GM12878 (cell line): ENCODE results near the gene ZNF668. TPM values are rescaled to one million over a fixed set of nuclear protein-coding genes. Genes with fewer than 3 reads are reported as not detected.

Experiments
- BACH1 ChIP-seq: fragments of 450-650 bp; IDR thresholded peaks from 2 replicates; pipeline ENCODE4 v1.6.1; 2017; ENCODE audit warnings: mild to moderate bottlenecking, borderline replicate concordance
- CHD1 ChIP-seq: IDR thresholded peaks from 2 replicates; pipeline ENCODE4 v1.6.1; 2012; ENCODE audit warnings: low read depth, low read length, improper control_type of control experiment
- CHD2 ChIP-seq: IDR thresholded peaks from 2 replicates; pipeline ENCODE4 v1.6.1; 2011; ENCODE audit warnings: low read depth, low read length, improper control_type of control experiment, borderline replicate concordance
- CTCF ChIP-seq, 3 experiments: IDR thresholded peaks in 2 of 3; conservative IDR thresholded peaks in 1 of 3; 2 replicates each; pipeline ENCODE4 v1.5.1; 2011; ENCODE audit warnings: low read depth in 3 of 3, low read length in 3 of 3, mild to moderate bottlenecking in 3 of 3, control low read depth in 2 of 3, moderate library complexity in 2 of 3, inconsistent platforms in 1 of 3, mixed read lengths in 1 of 3; ENCODE audit not compliant: control insufficient read depth in 2 of 3, insufficient read depth in 1 of 3; ENCODE audit errors: extremely low read depth in 1 of 3
- ESRRA ChIP-seq: IDR thresholded peaks from 2 replicates; pipeline ENCODE4 v1.6.1; 2012; ENCODE audit warnings: mild to moderate bottlenecking, low read length, improper control_type of control experiment
- GATAD2B ChIP-seq: fragments of 450-650 bp; conservative IDR thresholded peaks from 2 replicates; pipeline ENCODE4 v1.6.1; 2017; ENCODE audit warnings: low read depth, mild to moderate bottlenecking, moderate library complexity
- HCFC1 ChIP-seq: fragments of 150-350 bp; IDR thresholded peaks from 2 replicates; pipeline ENCODE4 v1.6.1; 2014; ENCODE audit warnings: low read length
- HDGF ChIP-seq: fragments of 450-650 bp; IDR thresholded peaks from 2 replicates; pipeline ENCODE4 v1.6.1; 2016; ENCODE audit warnings: antibody characterized with exemption
- IKZF2 ChIP-seq, 2 experiments: fragments of 450-650 bp; IDR thresholded peaks; 2 replicates each; pipeline ENCODE4 v1.6.1; 2017; ENCODE audit warnings: mild to moderate bottlenecking in 2 of 2, moderate library complexity in 2 of 2
- IRF5 ChIP-seq: fragments of 450-650 bp; IDR thresholded peaks from 2 replicates; pipeline ENCODE4 v1.6.1; 2017; ENCODE audit warnings: borderline replicate concordance
- JUNB ChIP-seq: IDR thresholded peaks from 2 replicates; pipeline ENCODE4 v1.6.1; 2016; ENCODE audit warnings: antibody characterized with exemption, mild to moderate bottlenecking
- KAT2A ChIP-seq: conservative IDR thresholded peaks from 2 replicates; pipeline ENCODE4 v1.6.1; 2011; ENCODE audit warnings: low read depth, low read length; ENCODE audit not compliant: control insufficient read depth
- MAX ChIP-seq: IDR thresholded peaks from 2 replicates; pipeline ENCODE4 v1.6.1; 2012; ENCODE audit warnings: low read depth, low read length, improper control_type of control experiment
- MXI1 ChIP-seq: fragments of 150-350 bp; IDR thresholded peaks from 2 replicates; pipeline ENCODE4 v1.6.1; 2011; ENCODE audit warnings: low read depth, mild to moderate bottlenecking, inconsistent platforms, low read length, improper control_type of control experiment
- NR2C2 ChIP-seq: IDR thresholded peaks from 2 replicates; pipeline ENCODE4 v1.6.1; 2011; ENCODE audit warnings: borderline replicate concordance, low read depth; ENCODE audit not compliant: control insufficient read depth, insufficient read length
- PAX5 ChIP-seq: IDR thresholded peaks from 2 replicates; pipeline ENCODE4 v1.6.1; 2011; ENCODE audit warnings: low read depth, low read length, borderline replicate concordance
- PBX3 ChIP-seq: IDR thresholded peaks from 2 replicates; pipeline ENCODE4 v1.6.1; 2011; ENCODE audit warnings: mild to moderate bottlenecking, low read depth, low read length, moderate library complexity; ENCODE audit not compliant: insufficient replicate concordance
- POLR2A ChIP-seq: IDR thresholded peaks from 2 replicates; pipeline ENCODE4 v1.6.1; 2011; ENCODE audit warnings: low read depth, mild to moderate bottlenecking, low read length
- RBBP5 ChIP-seq: fragments of 200-600 bp; sonication (generic); conservative IDR thresholded peaks from 2 replicates; pipeline ENCODE4 v1.6.1; 2016
- RELA ChIP-seq: fragments of 450-650 bp; IDR thresholded peaks from 2 replicates; pipeline ENCODE4 v1.8.0; 2014; ENCODE audit warnings: borderline replicate concordance; ENCODE audit not compliant: partially characterized antibody
- SIN3A ChIP-seq: IDR thresholded peaks from 2 replicates; pipeline ENCODE4 v1.6.1; 2012; ENCODE audit warnings: low read depth, low read length, improper control_type of control experiment
- SP1 ChIP-seq: IDR thresholded peaks from one replicate; pipeline ENCODE4 v1.6.1; 2011; ENCODE audit warnings: low read depth, low read length
- SREBF2 ChIP-seq: IDR thresholded peaks from 2 replicates; pipeline ENCODE4 v1.6.1; 2012; ENCODE audit warnings: mild to moderate bottlenecking, low read length
- SRF ChIP-seq, 2 experiments: IDR thresholded peaks; 2 replicates each; pipeline ENCODE4 v1.6.1; 2011; ENCODE audit warnings: low read depth in 2 of 2, low read length in 2 of 2, mild to moderate bottlenecking in 1 of 2, moderate library complexity in 1 of 2
- TARDBP ChIP-seq: IDR thresholded peaks from 2 replicates; pipeline ENCODE4 v1.6.1; 2016; ENCODE audit warnings: borderline replicate concordance
- TCF3 ChIP-seq: IDR thresholded peaks from 2 replicates; pipeline ENCODE4 v1.6.1; 2012; ENCODE audit warnings: low read depth, mild to moderate bottlenecking, low read length, borderline replicate concordance; ENCODE audit not compliant: insufficient read depth
- ZNF622 ChIP-seq: fragments of 450-650 bp; IDR thresholded peaks from 2 replicates; pipeline ENCODE4 v1.6.1; 2017; ENCODE audit warnings: mild to moderate bottlenecking, inconsistent platforms
- polyA plus RNA-seq, 11 experiments: library from polyadenylated mRNA; depleted of rRNA in 4 of 11; unstranded in 6 of 11; stranded (reverse) in 5 of 11; fragments of >200 nt; fragmentation: Nextera tagmentation in 4 of 11; fragmentation: Illumina TruSeq in 1 of 11; extraction: Ambion mirVana in 4 of 11; extraction: Trizol in 1 of 11; gene quantifications; 1 replicate in 1 of 11; 2 replicates in 10 of 11; pipeline versions ENCODE4 v1.2.1 to v1.2.3, GENCODE V29; 2011 to 2016; ENCODE audit warnings: inconsistent platforms in 2 of 11, missing spikeins in 2 of 11, low read depth in 1 of 11
- total RNA-seq, 4 experiments: library from RNA; depleted of rRNA in 3 of 4; stranded (reverse); fragments of >200 nt in 3 of 4; fragmentation: Illumina TruSeq in 1 of 4; extraction: Trizol in 1 of 4; gene quantifications; 2 replicates each; pipeline versions ENCODE4 v1.2.1 to v1.2.3, GENCODE V29; 2013 to 2021

Gene ZNF668
- total and polyA plus RNA-seq, 10 of the 15 experiments (the other 5 are each of a cell fraction or from before 2014, with no cell fraction given) = 0.05 to 20.7 (median 10.0) TPM; not detected in 1

GRCh38 chr16:31094424-31095120, 20.5 kb upstream of the ZNF668 start, which contains the start of gene VKORC1 (continued):
- no peak for TF ChIP-seq CTCF (IDR thresholded peaks at IDR 0.05 in 2 of 3, conservative IDR thresholded peaks at IDR 0.05 in 1 of 3; ENCODE audit: control insufficient read depth in 2 of 3, extremely low read depth in 1 of 3, insufficient read depth in 1 of 3, low read depth in 3 of 3, low read length in 3 of 3)
- peak; percentile 69; the same call in 1 of the 2 replicates for TF ChIP-seq SIN3A
- TF ChIP-seq SRF (IDR thresholded peaks at IDR 0.05; ENCODE audit: low read depth in 2 of 2, low read length in 2 of 2) = peak in 1 of 2 experiments; percentile 5; a peak in 1 of 4 replicates
- TF ChIP-seq JUNB = no peak
- peak; percentile 18; the same call in 1 of the 2 replicates for TF ChIP-seq IRF5
- peak; percentile 61; the same call in 1 of the 2 replicates for TF ChIP-seq HDGF
- TF ChIP-seq IKZF2 (IDR thresholded peaks at IDR 0.05) = peak; percentile 82
- TF ChIP-seq ZNF622 = no peak
- no peak for TF ChIP-seq CHD1
- no peak for TF ChIP-seq RBBP5
- TF ChIP-seq GATAD2B = peak; percentile 79
- peak; percentile 89 for TF ChIP-seq HCFC1
- TF ChIP-seq TCF3 = 0 out of 2 replicates have a peak, but pooled peaks have one; percentile 8
- peak; percentile 56 for TF ChIP-seq BACH1
- 0 out of 2 replicates have a peak, but pooled peaks have one; percentile 15 for TF ChIP-seq ESRRA
- TF ChIP-seq TARDBP = no peak
- TF ChIP-seq POLR2A = peak; percentile 79
- TF ChIP-seq CHD2 = peak; percentile 51; the same call in 1 of the 2 replicates
- peak; percentile 64 for TF ChIP-seq PBX3
- TF ChIP-seq SREBF2 = no peak
- no peak for TF ChIP-seq NR2C2
- TF ChIP-seq PAX5 = peak; percentile 33; the same call in 1 of the 2 replicates
- TF ChIP-seq MAX = peak; percentile 38
- peak; percentile 71 for TF ChIP-seq RELA
- peak; percentile 52 for TF ChIP-seq SP1
- TF ChIP-seq KAT2A = no peak
- TF ChIP-seq MXI1 = peak; percentile 4; the same call in 1 of the 2 replicates
